Measurements from ENCODE around the gene POC1A.
A peak's percentile ranks its signal among the peaks of the same experiment; 100 is the strongest.

POC1A gene

DNA sequence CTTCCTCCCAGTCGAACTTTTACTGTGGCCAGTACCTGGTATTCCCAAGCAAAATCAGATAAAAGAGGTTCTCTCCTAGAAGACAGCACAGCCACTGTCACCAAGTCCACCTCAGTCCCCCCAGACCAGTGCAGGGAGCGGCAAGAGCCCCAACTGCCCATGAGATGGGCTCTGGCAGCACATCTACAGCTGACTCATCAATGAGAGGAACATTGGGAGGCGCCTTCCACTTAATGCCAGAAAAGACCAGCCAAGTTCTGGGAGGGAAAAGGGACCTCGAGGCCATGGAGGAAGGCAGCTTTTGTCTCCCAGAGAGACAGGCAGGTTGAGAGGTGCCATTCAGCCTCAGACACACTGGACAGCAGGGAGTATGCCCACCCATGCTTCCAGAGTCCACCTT lies 28.2 kb downstream of the POC1A start:
- no peak for DNase-seq

DNA sequence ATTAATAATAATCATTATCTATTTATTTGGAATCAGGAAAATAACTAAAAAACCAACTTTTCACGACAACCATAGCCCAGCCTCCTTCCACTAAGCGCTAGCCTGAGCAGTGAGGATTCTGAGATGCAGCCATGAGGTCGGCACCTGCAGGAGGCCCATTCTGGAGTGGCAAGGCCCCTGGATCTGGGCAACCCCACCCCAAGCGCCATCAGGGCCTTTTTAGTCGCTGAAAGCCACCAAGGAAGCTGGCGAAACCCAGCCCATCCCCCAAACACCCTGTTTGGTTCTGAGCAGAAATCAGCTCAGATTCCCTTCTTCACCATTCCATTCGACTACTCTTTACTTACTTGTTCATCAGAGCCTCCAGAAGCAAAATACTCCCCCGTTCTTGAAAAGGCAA lies 29.5 kb downstream of the POC1A start:
- no peak for DNase-seq

DNA sequence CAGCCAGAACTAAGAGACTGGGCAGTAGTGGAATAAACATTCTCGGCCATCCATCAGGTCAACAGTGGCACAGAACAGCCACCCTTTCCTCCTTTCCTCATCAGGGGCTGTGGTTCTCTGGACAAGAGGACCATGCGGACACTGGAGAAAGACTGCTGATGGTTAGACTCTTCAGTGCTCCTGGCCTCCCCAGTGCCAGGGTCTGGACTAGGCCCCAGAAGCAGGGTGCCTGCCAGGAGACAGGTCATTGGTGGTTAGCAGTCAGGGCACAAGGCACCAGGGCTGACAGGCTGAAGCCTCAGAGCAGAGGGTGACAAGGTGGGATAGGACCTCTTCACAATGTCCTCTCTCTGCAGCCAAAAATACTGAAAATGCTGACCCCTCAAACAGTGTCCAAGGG lies 30.1 kb downstream of the POC1A start:
- DNase-seq = no peak

DNA sequence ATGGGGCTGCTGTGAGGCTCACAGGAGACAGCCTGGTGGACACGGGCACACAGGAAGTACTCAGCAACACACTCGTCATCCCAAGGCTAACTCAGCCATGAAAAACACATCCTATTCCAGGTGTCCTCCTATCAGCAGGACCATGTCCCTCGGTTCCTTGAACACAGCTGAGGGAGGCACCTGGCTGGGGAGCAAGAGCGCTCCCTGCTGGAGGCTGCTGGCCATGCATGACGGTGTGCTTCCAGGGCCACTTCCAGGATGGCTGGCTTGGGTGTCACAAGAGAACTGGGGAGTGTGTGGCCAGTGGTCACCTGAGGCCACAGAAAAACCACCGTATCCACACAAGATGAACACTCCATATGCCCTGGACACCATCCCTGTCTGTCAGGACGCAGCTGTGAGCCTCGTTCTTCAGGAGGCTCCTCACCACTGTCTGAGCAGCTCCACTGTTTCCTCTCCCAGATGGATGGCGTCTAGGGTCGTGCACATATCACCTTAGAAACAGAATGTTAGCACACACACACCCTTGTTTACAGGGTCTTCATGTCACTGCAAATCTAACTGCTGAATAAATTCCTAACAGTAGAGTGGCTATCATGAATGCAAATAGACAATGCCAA lies 31.0 kb downstream of the POC1A start:
- peak; percentile 86 for DNase-seq

GRCh38 chr3:52122491-52122890 lies 31.7 kb downstream of the POC1A start:
- no peak for DNase-seq

DNA sequence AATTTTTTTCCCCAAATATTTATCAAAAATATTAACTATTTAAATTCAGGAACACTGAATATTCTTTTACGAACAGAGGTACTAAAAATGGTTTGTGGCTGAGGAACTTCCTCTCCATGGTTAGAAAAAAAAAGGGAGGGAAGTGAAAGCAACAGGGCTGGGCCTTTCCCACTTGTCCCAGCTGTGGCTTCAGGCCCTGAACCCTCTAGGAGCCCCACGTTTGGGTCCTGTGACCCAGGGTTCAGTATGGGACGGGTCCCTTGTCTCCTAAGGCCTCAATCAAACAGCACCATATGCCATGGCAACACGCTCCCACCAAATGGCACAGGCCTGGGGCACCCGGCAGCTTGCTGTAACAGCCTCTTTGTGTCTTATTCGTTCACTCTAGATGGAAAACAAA lies 32.4 kb downstream of the POC1A start:
- DNase-seq = no peak

GRCh38 chr3:52121464-52121805 lies 32.8 kb downstream of the POC1A start:
- peak; percentile 70 for DNase-seq

- no peak for DNase-seq
These were observed 33.4 kb downstream of the POC1A start for GRCh38 chr3:52120556-52121463.

- no peak for DNase-seq
These were observed 34.4 kb downstream of the POC1A start for GRCh38 chr3:52119826-52120225.

GRCh38 chr3:52119099-52119498 lies 35.1 kb downstream of the POC1A start:
- no peak for DNase-seq

DNA sequence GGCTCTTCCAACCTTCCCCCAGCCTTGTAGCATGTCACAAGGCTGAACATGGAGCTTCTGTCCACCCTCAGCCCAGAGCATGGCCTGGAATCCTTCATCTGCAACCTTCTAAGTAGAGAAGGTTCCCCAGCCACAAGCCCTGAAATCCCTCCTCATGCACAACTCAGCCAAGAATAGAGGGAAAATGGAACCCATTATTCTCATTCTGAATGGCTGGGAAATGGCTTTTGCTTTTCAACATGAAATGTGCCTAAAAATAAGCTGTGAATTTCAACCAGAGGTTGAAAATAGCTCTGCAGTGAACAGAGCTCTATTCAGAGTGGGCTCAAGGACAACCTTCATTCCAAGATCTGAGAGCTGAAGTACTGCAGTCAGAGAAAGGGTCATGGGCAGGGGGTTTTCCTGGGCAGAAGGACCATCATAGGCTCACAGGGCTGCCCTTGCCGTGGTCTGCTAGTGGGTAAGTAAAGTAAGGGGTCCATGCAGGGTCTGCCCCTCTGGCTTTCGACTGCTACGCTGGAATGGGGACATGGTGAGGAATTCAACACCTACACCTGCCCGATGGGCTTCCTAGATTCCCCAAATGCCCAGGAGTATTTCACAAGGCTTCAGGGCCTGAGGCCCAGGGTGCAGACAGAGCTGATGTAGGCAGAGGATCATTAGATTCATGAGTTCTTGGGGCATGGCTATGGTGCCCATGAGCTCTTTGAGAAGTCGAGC lies 35.9 kb downstream of the POC1A start:
- DNase-seq = no peak

GRCh38 chr3:52117537-52117936 lies 36.7 kb downstream of the POC1A start:
- DNase-seq = no peak

GRCh38 chr3:52112056-52112455 lies 42.2 kb downstream of the POC1A start:
- DNase-seq = no peak

DNA sequence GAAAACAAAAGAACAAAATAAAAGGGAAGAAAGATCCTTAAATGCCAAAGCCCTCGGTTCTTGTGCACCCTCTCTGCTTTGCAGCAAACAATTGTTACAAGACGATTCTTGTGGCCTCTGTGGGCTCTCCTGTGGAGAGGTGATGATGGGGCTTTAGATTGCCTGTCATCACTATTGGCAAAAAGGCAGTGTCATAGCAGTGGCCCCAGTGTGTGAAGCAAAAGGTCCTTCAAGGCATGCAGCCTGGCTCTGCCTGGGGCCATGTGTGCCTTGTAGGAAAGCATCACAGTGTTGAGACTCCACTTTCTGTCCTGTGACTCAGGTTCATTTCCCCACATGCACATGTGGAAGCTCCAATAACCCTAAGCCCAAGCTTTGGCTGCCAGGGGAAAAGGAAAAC lies 43.7 kb downstream of the POC1A start:
- no peak for DNase-seq

- DNase-seq = no peak
These were observed 44.5 kb downstream of the POC1A start for GRCh38 chr3:52109611-52110301.

DNA sequence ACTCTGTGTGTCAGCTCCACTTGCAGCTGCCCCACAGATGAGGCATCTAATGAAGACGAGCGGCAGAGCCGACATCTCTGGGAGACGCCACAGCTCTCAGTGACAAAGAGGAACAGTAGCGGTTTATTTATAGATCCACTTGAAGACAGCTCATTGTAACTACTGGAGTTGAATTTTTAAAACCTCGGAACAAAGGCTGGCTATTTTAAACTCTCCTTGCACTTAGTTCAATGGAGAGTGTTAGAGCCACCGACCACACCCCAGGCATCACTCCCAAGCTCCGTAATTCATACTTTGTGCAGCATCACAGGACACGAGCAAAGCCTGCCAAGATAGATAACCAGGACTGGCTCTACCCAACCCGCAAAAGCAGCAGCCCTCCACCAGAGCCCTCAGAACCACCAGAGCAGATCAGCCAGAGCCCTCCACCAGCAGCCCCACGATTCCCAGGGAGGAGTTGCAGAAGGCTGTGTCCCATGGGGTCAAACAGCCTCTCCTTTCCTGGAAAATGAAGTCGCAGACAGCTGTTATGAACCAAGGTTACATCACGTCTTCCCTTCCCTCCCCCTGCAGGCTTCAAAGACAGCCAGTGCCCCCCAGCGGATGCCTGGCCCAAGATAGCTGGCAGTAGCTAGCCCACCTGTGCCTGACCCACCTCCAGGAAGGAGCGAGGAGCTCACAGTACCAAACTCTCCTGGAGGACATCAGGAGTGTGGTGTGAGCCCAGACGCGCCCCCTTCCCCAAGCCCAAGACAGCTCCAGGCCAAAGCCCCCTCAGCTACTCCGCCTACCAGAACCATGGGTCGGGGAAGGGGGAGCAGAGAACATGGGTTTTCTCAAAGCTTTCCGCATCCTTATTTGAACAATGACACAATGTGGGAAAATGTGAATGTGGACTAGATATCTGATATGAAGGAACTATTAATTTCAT lies 45.7 kb downstream of the POC1A start:
- peak; percentile 74 for DNase-seq

DNA sequence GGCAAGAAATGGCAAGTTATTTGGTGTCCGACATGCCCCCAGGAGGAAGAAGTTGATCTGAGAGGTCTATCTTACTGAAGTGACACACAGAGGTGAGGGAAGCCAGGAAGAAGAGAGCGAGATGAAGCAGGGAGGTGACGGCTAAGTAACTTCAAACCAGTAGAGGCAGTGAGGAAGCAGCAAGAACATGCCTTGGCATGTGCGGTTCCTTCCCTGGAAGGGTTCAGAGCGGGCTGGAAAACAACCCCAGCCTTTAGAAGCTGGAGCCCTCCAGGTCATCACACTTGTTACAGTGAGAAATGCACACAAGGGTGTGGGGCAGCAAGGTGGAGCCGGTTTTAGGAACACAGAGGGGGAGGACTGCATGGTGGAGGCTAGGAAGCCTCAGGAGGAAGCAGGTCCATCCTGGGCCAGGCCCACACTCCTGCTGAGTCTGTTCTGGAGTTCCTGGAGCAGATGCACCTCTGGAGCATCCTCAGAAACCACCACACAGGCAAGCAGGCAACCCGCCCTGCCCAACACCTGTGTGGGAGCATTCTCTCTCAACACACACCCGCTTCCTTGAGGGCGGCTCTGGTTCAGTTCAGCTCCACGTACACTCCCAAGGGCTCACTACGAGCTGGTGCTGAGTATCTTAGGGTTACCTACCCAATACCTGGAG lies 47.1 kb downstream of the POC1A start:
- no peak for DNase-seq

DNA sequence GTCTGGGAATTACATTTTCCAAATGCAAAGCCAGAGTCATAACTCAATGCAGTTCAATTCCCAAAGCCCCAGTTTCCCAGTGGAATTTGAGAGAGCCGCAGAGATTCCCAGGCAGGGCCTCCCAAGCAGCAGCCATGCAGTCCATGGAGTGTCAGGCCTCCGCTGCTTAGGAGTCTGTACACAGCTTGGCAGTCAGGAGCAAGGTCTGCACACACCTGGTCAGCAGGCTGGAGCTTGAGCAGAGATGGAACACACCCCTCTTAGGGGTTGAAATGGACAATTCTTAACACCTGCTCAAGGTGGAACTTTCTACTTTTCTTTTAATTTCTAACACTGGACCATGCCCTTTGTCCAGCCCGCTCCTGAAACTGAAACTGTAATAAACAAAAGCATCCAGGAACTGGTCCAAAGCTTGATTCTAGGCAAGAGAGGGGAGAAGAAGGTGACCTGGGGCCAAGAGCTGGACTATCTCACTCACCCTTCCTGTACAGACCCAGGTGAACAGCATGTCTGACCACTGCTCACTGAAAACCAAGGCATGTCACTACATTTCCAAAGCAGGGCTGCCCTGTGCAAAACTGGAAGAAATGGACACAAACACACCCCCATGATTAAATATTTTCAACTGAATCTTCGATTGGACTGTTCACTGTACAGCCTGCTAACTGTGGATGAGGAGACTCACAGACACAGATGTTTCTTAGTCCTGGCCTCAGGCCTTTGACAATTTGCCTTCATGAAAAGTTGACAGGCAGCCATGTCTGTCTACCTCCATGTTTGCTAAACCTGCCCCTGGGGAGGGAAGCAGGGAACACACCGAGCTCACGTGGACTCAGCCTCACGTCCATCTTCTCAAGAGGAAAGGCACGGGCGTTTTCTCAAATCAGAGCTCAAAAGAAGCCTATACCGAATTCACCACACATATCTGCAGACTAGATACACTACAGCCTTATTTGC lies 49.3 kb downstream of the POC1A start:
- DNase-seq = no peak

GRCh38 chr3:52102934-52103333 lies 51.3 kb downstream of the POC1A start:
- no peak for DNase-seq

GRCh38 chr3:52099001-52099401 lies 55.2 kb downstream of the POC1A start:
- DNase-seq = peak; percentile 65

All from femur (tissue), 1 donor.